Measurements from ENCODE around the gene NR5A2.
"Not testable (repeated sequence)": the region's sequence is repeated elsewhere in the genome, so short reads cannot be mapped to it uniquely, and the experiment has no call there.

The NR5A2 gene

GRCh38 chr1:200166411-200166810, 138.9 kb downstream of the NR5A2 start:
- DNase-seq, result no peak

GRCh38 chr1:200168926-200169325, 141.4 kb downstream of the NR5A2 start:
- DNase-seq, result no peak

DNA sequence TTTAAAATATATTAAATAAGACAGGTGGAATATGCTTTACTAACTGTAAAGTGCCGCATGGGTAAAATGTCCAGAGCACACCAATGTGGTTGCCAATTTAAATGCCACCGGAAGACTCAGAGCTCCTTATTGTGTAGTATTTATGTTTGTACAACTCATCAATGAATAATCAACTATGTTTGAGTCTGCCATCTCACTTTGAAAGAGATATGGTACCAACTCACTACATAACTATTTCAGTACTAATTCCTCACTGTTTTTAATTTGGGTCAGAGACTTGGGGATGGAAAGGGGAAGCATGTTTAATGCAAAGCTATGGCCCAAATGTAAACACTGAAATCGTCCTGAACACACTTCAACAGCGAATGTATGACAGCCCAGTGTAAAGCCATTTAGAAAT, 144.8 kb downstream of the NR5A2 start:
- DNase-seq, result no peak

DNA sequence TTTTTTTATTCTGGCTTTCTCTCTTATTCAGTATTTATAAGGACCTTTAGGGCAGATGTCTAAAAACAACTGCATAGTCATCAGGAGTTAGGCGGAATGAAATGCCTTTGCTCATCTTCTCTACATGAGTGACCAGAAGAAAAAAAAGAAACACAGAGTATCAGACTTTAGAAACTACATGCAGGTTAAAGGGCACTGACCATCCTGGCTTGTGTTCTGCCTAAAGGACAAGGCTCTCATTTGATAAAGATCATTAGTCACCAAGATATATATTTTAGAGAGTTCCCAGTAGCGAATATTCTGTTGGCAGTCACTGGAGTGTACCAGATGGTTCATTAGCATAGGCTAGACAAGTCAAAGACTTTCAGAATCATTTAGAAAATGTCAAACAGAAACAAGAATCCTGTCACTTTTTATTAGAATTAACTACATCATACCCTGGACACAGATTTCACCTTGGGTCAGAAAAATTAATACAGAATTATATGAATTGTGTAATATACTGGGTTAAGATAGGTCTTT, 145.6 kb downstream of the NR5A2 start:
- no peak for DNase-seq

GRCh38 chr1:200174525-200175295, 147.2 kb downstream of the NR5A2 start:
- no peak for DNase-seq

GRCh38 chr1:200176181-200176580, 148.7 kb downstream of the NR5A2 start:
- DNase-seq, result no peak

- no peak for DNase-seq
Measured at GRCh38 chr1:200176798-200177197, 149.3 kb downstream of the NR5A2 start.

- DNase-seq, result no peak
Measured at GRCh38 chr1:200178340-200178739, 150.8 kb downstream of the NR5A2 start.

- DNase-seq, result no peak
Measured at GRCh38 chr1:200179126-200179780, 151.7 kb downstream of the NR5A2 start.

DNA sequence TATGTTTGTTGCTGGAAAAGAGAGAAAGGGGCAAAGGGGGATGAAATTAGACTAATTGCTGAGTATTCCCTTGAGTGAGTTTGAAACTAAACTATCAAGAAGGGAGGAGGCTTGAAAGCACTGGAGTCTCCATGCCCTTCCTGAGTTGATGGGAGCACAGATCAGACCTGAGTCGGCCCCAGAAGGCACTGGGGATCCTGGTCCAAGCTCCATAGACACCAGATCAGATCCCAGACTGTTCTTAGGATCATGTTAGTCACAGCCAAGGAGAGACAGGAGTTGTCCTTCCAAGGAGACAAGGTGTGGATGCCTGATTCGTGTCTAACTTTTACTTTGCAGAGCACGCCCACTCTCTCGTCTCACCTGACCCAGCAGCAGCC, 152.3 kb downstream of the NR5A2 start:
- no peak for DNase-seq

- no peak for DNase-seq
Measured at GRCh38 chr1:200180821-200181220, 153.3 kb downstream of the NR5A2 start.

DNA sequence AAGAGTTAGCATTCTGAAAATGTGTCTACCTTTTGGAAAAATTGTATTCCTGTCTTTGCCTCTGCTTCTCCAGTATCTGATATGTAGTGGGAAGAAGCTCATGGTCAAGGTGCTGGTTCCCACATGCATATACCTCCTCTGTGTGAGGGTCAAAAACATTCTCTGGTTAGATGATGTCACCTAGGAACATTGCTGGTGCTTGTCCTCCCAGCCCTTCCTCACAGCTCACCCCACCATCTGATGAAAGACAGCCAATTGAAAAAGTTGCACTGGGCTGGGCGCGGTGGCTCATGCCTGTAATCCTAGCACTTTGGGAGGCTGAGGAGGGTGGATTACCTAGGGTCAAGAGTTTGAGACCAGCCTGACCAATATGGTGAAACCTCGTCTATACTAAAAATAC, 154.4 kb downstream of the NR5A2 start:
- no peak for DNase-seq

DNA sequence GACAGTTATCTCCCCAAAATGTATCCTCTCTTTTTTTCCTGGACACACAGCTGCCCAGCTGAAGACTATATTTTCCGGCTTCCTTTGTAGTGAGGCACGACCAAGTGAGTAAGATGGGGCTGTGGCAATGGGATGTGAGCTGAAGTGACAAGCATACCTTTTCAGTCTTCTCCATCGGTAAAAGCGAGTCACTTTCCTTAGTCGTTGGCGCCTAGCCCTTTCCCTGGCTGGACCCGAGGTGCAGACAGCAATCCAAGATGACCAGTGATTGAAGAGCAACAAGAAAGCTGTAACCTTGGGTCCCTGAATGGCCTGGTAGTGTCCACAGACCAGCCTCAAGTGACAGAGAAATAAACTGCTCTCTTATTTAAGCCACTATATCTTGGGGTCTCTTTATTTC, 155.2 kb downstream of the NR5A2 start:
- no peak for DNase-seq

DNA sequence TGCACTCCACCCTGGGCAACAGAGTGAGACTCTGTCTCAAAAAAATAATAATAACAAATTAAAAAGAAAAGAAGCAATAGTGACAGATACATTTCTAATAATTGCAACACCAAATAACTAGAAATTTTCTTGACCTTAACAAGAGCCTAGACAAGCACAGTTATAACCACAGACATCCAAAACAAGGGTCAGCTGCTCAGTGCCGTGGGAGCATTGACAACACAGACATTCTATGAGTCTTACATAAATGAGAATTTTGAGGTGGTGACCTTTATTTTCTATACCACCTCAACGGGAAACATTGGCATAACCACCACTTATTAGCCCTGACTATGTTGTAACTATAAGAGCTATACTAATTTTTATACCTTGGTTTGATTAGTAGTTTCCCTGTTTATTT, 156.1 kb downstream of the NR5A2 start:
- DNase-seq, result no peak

- peak; percentile 42 for DNase-seq
Measured at GRCh38 chr1:200184196-200184595, 156.7 kb downstream of the NR5A2 start.

DNA sequence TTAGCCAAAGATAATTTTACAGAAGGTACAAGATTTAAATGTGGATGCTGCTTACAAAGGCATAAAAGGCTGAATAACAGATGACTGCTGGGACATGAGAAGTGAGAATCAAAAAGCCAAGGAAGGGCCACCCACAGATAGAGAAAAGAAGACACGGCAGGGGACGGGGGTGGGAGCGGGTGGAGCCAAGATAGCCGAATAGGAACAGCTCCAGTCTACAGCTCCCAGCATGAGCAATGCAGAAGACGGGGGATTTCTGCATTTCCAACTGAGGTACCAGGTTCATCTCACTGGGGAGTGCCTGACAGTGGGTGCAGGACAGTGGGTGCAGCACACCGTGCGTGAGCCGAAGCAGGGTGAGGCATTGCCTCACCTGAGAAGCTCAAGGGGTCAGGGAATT, 157.7 kb downstream of the NR5A2 start:
- DNase-seq, result not testable (repeated sequence)

- not testable (repeated sequence) for DNase-seq
Measured at GRCh38 chr1:200187332-200187731, 159.8 kb downstream of the NR5A2 start.

DNA sequence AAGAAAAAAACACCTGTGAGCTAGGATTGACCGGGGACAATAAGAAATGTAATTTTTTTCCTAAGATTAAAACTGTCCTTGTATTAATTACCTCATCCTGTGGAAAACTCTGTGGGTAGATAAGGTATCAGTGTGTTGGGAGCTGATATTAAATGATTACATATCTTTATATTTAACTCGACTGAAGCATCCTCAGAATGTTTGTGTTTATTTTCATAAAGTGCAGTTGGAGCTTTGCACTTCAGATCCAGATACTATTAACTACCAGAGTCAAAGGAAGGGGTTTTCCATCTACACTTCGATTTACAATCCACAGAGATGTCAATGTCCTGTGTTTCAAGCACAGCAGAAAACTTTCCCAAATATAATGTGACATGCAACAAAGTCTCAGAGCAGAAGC, 164.5 kb downstream of the NR5A2 start:
- DNase-seq, result no peak

- DNase-seq, result no peak
Measured at GRCh38 chr1:200194477-200194876, 167.0 kb downstream of the NR5A2 start.

DNA sequence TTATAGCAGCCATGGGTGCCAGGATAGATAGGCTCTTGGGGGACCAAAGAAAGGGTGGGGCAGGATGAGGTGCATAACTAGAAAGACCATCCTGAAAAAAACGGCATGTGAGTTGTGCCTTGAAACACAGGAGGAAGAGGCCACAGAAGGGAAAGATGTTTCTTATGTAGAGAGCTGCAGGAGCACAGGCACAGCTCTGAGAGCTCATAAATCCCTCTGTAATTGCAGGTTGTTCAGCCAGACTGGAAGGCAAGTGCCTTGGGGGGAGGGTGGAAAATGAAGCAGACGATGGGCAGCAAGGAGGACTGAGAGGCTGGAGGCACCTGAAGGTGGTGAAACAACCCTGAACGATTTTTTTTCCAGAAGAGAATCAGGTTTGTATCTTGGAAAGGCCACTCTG, 170.7 kb downstream of the NR5A2 start:
- DNase-seq, result no peak

- no peak for DNase-seq
Measured at GRCh38 chr1:200205216-200205995, 177.9 kb downstream of the NR5A2 start.

GRCh38 chr1:200206340-200206739, 178.8 kb downstream of the NR5A2 start:
- no peak for DNase-seq

GRCh38 chr1:200206761-200207160, 179.3 kb downstream of the NR5A2 start:
- no peak for DNase-seq

DNA sequence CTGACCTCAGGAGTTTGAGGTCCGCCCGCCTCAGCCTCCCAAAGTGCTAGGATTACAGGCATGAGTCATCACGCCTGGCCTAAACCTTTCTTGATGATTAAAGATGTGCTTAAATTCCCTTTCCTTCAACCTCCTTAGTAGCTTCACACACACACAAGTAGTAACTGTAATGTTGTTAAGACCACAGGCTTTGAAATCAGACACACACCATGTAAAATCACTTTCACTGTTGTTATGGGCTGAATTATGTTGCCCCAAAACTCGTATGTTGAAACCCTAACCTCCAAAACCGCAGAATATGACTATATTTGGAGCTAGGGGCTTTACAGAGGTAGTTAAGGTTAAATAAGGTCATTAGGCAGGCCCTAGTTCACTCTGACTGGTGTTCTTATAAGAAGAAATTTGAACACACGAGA, 180.2 kb downstream of the NR5A2 start:
- no peak for DNase-seq
